ENCODE results near the gene MLF2. TPM values are rescaled to one million over a fixed set of nuclear protein-coding genes. Genes with fewer than 3 reads are reported as not detected.

Gene MLF2
- total and polyA plus RNA-seq, 9 of the 15 experiments (the other 6 are each of a cell fraction or from before 2014, with no cell fraction given): 11.4 to 190 (median 139) TPM

DNA sequence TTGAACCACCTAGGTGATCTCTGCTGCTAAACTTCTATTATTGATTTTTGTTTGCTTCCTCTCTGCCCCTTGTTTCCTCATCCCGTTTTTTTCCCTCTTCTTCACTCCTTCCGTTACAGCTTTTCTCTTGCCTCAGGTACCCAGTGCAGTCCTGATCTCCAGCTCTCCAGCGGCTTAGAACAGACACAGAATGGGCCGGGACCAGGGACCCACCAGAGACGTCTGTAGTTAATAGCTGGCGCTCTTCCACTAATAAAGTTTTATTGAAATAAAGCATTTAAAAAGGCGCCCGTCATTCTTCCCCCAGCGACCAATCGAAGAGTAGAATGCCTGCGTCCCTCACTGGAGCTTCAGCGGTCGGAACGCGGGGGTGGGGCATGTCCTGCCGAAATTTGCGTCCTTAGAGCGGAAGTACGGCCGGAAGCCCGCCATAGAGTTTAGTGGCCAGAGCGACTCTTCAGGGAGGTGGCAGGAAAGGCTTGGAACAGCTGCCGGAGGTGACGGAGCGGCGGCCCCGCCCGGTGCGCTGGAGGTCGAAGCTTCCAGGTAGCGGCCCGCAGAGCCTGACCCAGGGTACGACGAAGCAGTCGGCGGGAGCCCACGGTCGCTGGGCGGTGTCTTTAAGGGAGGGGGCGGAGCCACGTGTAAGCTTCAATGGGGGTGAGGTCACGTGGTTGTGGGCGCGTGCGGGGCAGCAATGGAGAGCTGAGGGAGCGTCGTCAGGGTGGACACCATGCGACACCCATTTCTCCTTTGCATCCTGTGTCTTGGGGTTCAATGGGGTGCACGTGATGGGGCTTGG is 29.1 kb downstream of the MLF2 start, which contains the start of gene COPS7A (continued):
- TF ChIP-seq GTF2F1 (IDR thresholded peaks at IDR 0.05; ENCODE audit: low read depth, low read length) (peak; percentile 41; the same call in 1 of the 2 replicates), ZC3H8 (IDR thresholded peaks at IDR 0.05) (no peak), CBFA2T2 (conservative IDR thresholded peaks at IDR 0.05) (peak; percentile 86), SNIP1 (IDR thresholded peaks at IDR 0.05; ENCODE audit: low read depth) (peak; percentile 89), POLR2B (IDR thresholded peaks at IDR 0.05; ENCODE audit: low read depth, partially characterized antibody) (peak; percentile 63), JUNB (CRISPR knock-in tag; conservative IDR thresholded peaks at IDR 0.05) (no peak), TOE1 (IDR thresholded peaks at IDR 0.05; ENCODE audit: borderline replicate concordance) (peak; percentile 98), TOE1 (CRISPR knock-in tag; IDR thresholded peaks at IDR 0.05; ENCODE audit: borderline replicate concordance, low read depth) (no peak)
- TF ChIP-seq, protein P1, sequence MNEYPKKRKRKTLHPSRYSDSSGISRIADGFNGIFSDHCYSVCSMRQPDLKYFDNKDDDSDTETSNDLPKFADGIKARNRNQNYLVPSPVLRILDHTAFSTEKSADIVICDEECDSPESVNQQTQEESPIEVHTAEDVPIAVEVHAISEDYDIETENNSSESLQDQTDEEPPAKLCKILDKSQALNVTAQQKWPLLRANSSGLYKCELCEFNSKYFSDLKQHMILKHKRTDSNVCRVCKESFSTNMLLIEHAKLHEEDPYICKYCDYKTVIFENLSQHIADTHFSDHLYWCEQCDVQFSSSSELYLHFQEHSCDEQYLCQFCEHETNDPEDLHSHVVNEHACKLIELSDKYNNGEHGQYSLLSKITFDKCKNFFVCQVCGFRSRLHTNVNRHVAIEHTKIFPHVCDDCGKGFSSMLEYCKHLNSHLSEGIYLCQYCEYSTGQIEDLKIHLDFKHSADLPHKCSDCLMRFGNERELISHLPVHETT (CRISPR knock-in tag; conservative IDR thresholded peaks at IDR 0.05 in 1 of 2, IDR thresholded peaks at IDR 0.05 in 1 of 2): peak in 1 of 2 experiments; percentile 88; a peak in 2 of 4 replicates
- TF ChIP-seq, protein P2, sequence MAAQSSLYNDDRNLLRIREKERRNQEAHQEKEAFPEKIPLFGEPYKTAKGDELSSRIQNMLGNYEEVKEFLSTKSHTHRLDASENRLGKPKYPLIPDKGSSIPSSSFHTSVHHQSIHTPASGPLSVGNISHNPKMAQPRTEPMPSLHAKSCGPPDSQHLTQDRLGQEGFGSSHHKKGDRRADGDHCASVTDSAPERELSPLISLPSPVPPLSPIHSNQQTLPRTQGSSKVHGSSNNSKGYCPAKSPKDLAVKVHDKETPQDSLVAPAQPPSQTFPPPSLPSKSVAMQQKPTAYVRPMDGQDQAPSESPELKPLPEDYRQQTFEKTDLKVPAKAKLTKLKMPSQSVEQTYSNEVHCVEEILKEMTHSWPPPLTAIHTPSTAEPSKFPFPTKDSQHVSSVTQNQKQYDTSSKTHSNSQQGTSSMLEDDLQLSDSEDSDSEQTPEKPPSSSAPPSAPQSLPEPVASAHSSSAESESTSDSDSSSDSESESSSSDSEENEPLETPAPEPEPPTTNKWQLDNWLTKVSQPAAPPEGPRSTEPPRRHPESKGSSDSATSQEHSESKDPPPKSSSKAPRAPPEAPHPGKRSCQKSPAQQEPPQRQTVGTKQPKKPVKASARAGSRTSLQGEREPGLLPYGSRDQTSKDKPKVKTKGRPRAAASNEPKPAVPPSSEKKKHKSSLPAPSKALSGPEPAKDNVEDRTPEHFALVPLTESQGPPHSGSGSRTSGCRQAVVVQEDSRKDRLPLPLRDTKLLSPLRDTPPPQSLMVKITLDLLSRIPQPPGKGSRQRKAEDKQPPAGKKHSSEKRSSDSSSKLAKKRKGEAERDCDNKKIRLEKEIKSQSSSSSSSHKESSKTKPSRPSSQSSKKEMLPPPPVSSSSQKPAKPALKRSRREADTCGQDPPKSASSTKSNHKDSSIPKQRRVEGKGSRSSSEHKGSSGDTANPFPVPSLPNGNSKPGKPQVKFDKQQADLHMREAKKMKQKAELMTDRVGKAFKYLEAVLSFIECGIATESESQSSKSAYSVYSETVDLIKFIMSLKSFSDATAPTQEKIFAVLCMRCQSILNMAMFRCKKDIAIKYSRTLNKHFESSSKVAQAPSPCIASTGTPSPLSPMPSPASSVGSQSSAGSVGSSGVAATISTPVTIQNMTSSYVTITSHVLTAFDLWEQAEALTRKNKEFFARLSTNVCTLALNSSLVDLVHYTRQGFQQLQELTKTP (IDR thresholded peaks at IDR 0.05; ENCODE audit: low read depth in 1 of 2, partially characterized antibody in 2 of 2): peak in 1 of 2 experiments; percentile 58
- TF ChIP-seq, protein P3, sequence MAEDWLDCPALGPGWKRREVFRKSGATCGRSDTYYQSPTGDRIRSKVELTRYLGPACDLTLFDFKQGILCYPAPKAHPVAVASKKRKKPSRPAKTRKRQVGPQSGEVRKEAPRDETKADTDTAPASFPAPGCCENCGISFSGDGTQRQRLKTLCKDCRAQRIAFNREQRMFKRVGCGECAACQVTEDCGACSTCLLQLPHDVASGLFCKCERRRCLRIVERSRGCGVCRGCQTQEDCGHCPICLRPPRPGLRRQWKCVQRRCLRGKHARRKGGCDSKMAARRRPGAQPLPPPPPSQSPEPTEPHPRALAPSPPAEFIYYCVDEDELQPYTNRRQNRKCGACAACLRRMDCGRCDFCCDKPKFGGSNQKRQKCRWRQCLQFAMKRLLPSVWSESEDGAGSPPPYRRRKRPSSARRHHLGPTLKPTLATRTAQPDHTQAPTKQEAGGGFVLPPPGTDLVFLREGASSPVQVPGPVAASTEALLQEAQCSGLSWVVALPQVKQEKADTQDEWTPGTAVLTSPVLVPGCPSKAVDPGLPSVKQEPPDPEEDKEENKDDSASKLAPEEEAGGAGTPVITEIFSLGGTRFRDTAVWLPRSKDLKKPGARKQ (CRISPR knock-in tag; IDR thresholded peaks at IDR 0.05): no peak
- TF ChIP-seq, protein P4, sequence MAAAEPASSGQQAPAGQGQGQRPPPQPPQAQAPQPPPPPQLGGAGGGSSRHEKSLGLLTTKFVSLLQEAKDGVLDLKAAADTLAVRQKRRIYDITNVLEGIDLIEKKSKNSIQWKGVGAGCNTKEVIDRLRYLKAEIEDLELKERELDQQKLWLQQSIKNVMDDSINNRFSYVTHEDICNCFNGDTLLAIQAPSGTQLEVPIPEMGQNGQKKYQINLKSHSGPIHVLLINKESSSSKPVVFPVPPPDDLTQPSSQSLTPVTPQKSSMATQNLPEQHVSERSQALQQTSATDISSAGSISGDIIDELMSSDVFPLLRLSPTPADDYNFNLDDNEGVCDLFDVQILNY (CRISPR knock-in tag; IDR thresholded peaks at IDR 0.05): 0 out of 2 replicates have a peak, but pooled peaks have one; percentile 59
- TF ChIP-seq, protein P5, sequence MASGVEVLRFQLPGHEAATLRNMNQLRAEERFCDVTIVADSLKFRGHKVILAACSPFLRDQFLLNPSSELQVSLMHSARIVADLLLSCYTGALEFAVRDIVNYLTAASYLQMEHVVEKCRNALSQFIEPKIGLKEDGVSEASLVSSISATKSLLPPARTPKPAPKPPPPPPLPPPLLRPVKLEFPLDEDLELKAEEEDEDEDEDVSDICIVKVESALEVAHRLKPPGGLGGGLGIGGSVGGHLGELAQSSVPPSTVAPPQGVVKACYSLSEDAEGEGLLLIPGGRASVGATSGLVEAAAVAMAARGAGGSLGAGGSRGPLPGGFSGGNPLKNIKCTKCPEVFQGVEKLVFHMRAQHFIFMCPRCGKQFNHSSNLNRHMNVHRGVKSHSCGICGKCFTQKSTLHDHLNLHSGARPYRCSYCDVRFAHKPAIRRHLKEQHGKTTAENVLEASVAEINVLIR (CRISPR knock-in tag; IDR thresholded peaks at IDR 0.05): peak; percentile 83

Data from K562 (cell line).